HG02678 (cell line): ENCODE measurements around the gene RFX8.
"Not testable (repeated sequence)": the region's sequence is repeated elsewhere in the genome, so short reads cannot be mapped to it uniquely, and the experiment has no call there.

Experiments used
- ATAC-seq: cut with Tn5 transposase; IDR thresholded peaks from one replicate; pipeline ENCODE4 v1.9.1; 2021; ENCODE audit warnings: mild to moderate bottlenecking, moderate library complexity; ENCODE audit not compliant: unreplicated experiment

RFX8 gene

GRCh38 chr2:101442667-101443061 is 32.2 kb downstream of the RFX8 start:
- no peak for ATAC-seq

GRCh38 chr2:101442042-101442666 is 32.8 kb downstream of the RFX8 start:
- no peak for ATAC-seq

GRCh38 chr2:101440127-101440738 is 34.7 kb downstream of the RFX8 start:
- no peak for ATAC-seq

GRCh38 chr2:101439716-101440115 is 35.2 kb downstream of the RFX8 start:
- ATAC-seq: no peak

- ATAC-seq: not testable (repeated sequence)
These were observed 36.4 kb downstream of the RFX8 start for GRCh38 chr2:101438555-101438954.

- ATAC-seq: no peak
These were observed 39.7 kb downstream of the RFX8 start for GRCh38 chr2:101435001-101435862.

- no peak for ATAC-seq
These were observed 41.4 kb downstream of the RFX8 start for GRCh38 chr2:101433465-101433864.

- ATAC-seq: no peak
These were observed 42.3 kb downstream of the RFX8 start for GRCh38 chr2:101432411-101433181.

GRCh38 chr2:101431486-101431885 is 43.4 kb downstream of the RFX8 start:
- no peak for ATAC-seq

- ATAC-seq: no peak
These were observed 44.8 kb downstream of the RFX8 start for GRCh38 chr2:101430156-101430555.

GRCh38 chr2:101429453-101429852 is 45.5 kb downstream of the RFX8 start:
- ATAC-seq: no peak

GRCh38 chr2:101428422-101429176 is 46.3 kb downstream of the RFX8 start:
- ATAC-seq: no peak

GRCh38 chr2:101427743-101428142 is 47.2 kb downstream of the RFX8 start:
- ATAC-seq: no peak

- no peak for ATAC-seq
These were observed 47.7 kb downstream of the RFX8 start for GRCh38 chr2:101427240-101427639.

- ATAC-seq: no peak
These were observed 48.1 kb downstream of the RFX8 start for GRCh38 chr2:101426822-101427221.

- ATAC-seq: no peak
These were observed 54.3 kb downstream of the RFX8 start for GRCh38 chr2:101420623-101421022.

GRCh38 chr2:101419096-101419663 is 55.7 kb downstream of the RFX8 start:
- no peak for ATAC-seq

GRCh38 chr2:101418460-101419095 is 56.3 kb downstream of the RFX8 start:
- no peak for ATAC-seq

GRCh38 chr2:101416609-101417008 is 58.3 kb downstream of the RFX8 start:
- no peak for ATAC-seq

GRCh38 chr2:101415884-101416283 is 59.0 kb downstream of the RFX8 start:
- ATAC-seq: no peak
